ENCODE measurements around the gene SLC29A4.
"Not testable (repeated sequence)": the region's sequence is repeated elsewhere in the genome, so short reads cannot be mapped to it uniquely, and the experiment has no call there.

SLC29A4 gene

DNA sequence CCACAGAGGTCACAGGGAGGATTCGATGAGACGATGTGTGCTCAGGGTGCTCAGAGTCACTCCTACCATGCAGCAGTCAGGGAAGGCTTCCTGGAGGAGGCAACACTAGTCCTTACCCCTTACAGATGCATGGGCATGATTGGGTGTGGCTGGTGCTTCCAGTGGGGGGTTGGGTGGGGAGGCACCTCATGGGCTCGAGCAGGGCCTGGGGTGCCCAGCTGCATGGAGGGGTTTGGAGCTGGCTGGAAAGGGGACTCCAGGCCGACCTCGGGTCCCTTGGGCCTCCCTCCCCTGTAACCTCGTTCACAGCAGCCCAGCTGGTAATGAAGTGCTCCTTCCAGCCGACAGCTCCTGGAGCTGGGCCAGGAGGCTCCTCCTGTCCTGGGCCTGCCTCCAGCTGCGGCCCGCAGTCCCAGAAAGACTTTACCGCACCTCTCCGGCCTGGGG, 7.7 kb upstream of the SLC29A4 start:
- not testable (repeated sequence) for DNase-seq (ENCODE audit: low read depth)

DNA sequence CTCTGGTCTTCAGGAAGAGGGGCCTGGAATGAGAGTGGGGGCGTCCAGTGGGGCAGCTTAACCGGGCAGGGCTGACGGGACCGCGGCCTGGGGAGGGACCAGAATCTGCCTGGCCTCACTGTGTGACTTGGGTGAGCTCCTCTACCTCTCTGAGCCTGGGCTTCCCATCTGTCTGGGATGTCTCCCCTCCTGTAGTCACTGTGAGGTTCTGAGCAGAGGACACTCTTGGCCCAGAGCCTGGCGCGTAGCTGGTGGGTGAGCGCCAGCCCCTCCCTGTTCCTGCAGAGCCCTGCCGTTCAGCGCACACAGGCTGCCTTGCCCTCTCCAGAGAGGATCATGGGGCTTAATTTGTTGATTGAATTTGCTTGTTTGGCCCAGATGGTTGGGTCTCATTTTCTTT, 7.2 kb upstream of the SLC29A4 start:
- not testable (repeated sequence) for DNase-seq (ENCODE audit: low read depth)

DNA sequence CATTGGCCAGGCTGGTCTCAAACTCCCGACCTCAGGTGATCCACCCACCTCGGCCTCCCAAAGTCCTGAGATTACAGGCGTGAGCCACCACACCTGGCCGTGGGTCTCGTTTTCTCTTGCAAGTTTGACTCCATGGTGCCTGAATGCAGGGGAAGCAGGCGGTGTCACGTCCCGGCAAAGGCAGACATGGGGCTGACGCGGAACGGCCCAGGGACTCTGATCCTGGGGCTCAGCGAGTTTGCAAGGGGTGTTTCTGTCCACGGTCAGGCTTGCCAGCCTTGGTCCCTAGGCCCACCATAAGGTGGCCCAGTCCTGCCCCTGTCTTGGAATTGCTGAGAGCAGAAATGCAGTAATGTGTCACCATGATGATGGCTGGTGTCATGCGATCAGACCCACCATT, 6.6 kb upstream of the SLC29A4 start:
- DNase-seq (ENCODE audit: low read depth), result not testable (repeated sequence)

DNA sequence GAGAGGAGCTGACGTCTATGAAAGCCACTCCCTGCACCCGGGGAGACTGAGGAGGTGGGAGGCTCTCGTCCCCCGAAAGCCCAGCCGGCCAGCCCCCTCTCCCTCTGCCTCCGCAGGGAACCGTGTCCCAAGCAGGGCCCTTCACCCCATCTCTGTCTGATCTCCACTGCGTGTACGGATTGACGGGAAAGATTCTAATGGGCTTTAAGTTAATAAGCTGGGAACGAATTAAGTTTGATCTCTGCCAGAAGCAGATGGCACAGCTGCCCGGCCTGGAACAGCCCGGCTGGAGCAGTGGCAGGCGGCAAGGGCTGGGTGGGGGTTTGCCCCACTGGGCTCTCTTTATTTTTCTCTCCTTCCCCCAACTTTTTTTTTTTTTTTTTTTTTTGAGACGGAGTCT, 6.1 kb upstream of the SLC29A4 start:
- no peak for DNase-seq (ENCODE audit: low read depth)

DNA sequence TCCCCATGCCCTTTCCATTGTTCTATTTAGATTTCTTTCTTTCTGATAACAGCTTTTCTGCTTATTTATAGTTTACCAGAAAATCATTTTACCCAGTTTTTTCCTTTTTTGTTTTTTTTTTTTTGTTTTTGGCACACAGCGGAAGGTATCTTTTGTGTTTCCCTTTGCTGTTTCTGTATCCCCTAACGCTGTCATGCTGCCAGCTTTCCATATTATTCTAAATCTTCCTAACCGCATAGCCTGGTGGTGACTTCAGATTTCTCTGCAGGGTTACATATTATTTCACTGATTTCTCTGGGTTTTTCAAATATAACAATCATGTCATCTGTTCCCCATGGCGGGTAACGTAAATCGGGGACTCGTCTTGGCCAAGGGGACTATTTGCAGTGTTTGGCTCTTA, 4.0 kb upstream of the SLC29A4 start:
- DNase-seq (ENCODE audit: low read depth), result no peak

DNA sequence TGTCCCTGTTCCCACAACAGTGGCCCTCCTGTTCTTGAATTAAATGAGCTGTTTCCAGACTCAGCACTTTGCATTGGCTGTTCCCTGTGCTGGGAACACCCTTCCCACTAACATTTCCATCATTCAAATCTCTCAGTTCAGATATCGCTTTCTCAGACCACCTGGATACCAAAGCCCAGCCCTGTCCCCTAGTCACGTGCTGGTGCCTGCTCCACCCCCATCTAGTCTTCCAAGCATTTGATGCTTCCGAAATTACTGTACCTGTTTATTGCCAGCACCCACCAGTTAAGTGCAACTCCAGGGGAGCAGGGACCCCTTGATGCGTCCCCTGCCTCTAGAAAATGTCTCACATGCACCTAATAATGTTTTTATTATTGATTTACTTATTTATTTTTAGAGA, 3.0 kb upstream of the SLC29A4 start:
- DNase-seq (ENCODE audit: low read depth), result no peak

DNA sequence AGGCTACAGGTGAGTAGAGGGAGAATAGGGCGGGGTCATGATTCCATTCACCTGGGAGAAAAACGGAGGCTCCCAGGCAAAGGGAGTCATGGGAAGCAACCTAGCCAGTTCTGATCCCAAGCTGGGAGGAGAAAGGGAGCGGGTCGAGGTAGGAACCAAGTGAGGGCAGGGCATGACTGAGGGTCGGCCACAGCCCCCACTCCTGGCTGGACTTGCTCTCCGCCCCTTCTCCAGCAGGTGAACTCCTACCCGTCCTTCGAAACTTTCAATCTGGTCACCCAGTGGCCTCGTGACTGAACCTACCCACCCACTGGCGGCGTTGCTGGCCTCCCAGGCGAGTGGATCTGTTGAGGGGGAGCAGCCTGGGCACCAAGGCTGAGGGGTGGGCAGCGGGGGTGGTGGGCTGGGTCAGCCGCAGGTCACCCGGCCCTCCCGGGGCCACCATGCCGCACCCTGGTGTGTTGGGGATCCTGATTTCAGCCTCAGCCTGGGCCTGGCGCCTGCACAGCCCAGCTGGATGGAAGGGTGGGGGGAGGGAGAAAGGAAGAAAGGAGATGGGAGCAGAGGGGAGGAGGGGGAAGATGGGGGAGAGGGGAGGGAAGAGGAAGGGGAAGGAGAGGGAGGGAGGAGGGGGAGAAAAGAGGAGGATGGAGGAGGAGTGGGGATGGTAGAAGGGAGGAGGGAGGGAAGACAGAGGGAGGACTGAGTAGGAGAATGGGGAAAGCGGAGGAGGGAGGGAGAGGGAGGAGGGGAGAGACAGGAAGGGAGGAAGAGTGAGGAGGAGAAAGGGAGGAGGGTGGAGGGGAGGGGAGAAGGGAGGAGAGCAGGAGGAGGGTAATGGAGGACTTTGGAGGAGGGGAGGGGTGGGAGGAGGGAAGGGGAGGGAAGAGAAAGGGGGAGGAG, 894 bp upstream of the SLC29A4 start:
- not testable (repeated sequence) for DNase-seq (ENCODE audit: low read depth)

DNA sequence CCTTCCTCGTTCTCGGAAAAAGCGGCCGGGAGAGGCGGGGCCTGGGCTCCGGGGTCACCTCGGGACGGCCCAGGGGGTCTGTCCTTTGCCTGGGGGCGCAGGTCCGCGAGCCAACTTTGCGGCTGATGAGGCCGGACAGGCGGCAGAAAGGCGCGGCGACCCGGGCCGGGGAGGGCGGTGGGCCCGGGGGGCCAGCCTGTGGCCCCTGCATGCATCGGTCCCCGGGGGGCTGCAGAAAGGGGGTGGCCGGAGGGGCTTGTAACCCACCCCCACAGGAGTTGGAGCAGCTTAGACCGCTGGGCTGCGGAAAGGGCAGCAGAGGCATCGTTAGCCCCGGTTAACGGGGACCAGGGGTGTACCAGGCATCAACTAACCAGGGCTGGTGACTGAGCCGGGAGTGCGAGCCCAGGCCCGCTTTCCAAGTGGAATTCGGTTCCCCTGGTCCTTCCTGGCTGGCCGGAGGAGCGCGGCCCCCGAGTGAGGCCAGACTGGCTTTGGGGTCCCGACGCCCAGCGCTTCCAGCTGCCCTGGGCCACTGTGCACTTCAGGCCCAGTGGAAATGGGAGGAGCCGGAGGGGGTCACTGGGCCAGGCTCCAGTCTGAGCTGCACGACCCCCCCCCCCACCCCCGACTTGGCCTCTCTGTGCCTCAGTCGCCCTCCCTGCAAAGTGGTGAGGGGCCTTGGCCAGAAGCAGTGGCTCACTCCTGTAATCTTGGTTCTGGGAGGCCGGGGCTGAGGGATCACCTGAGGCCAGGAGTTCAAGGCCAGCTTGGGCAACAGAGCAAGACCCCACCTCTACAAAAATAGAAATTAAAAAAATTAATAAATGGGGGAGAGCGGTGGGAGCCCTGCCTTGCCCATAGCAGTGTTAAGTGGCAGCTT, 919 bp downstream of the SLC29A4 start:
- no peak for DNase-seq (ENCODE audit: low read depth)

DNA sequence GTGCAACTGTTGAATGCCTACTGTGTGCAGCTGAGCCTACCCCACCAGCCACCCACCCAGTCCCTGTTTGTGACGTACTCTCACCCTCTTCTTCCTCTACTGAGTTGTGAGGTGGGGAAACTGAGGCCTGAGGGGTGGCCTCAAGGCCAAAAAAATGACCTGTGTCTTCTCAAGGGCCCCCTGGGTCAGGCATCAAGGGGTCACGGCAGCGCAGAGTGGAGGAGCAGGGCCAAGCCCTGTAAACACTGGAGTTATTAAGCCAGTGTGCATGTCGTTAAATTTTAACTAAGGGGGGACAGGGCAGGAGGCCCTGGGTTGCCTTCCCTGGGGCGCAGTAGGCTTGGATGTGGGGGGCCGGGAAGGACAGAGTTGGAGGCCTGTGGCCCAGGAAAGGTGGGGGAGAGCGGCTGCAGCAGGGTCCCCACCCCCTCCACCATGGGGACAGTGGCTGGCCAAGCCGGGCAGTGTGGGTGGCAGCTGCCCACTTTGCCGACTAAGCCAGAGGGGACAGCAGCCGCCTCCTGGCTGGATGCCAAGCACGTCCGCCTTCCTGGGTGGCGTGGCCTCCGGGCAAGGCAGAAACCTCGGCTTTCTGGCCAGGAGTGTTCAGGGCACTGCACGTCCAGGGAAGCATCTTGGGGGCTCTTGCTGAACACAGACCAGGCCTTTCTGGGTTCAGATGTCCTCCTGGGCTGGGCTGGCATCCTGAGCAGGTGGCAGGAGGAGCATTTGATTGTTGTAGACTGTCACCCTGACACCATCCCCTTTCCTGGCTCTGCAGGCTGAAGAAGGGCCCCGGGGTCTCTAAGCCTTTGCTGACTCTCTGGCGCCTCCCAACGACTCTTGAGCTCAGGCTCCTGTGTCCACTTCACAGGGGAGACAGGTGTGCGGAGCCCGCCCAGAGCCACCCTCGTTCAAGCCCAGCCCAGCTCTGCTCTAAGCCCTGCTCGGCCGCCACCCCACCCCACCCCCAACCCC, 1.9 kb downstream of the SLC29A4 start:
- no peak for DNase-seq (ENCODE audit: low read depth)

DNA sequence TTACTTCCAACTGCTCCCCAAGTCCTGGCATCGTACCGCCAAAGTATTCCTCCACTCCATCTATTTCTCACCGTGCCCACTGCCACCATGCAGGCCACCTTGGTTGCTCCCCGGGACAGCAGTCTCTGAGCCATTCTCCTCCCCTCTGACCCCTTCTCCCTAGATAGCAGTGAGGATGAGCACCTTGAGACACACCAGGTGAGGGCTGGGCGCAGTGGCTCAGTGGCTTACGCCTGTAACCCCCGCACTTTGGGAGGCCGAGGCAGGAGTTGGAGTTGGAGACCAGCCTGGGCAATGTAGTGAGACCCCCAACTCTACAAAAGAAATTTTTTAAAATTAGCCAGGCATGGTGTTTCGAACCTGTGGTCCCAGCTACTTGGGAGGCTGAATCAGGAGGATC, 4.2 kb downstream of the SLC29A4 start:
- DNase-seq (ENCODE audit: low read depth), result no peak

DNA sequence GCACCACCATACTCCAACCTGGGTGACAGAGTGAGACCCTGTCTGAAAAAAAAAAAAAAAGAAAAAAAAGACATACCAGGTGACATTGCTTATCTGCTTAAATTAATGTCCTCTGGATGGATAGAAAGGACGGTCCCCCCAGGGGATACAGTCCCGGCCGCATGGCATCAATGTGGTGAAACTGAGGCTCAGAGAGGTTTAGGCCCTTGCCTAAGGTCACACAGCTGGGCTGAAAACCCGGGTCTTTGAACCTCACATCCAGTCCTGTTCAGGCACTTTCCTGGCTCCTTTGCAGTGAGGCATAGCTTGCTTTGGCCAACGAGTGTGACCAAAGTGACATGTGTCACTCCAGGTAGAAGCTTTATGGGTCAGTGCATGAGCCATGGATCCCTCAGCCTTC, 4.6 kb downstream of the SLC29A4 start:
- DNase-seq (ENCODE audit: low read depth), result not testable (repeated sequence)

DNA sequence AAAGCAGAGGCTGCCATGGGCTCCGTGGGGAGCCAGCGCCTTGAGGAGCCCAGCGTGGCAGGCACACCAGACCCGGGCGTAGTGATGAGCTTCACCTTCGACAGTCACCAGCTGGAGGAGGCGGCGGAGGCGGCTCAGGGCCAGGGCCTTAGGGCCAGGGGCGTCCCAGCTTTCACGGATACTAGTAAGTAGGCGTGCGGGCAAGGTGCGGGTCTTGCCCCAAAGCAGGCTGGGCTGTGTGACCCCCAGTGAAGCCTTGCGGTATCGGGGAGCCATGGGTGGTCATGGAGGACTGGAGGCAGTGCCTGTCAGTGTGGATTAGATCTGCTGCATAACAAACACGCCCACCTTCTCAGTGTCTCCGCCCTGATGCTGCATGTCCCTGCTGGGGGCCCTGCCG, 5.1 kb downstream of the SLC29A4 start:
- no peak for DNase-seq (ENCODE audit: low read depth)

DNA sequence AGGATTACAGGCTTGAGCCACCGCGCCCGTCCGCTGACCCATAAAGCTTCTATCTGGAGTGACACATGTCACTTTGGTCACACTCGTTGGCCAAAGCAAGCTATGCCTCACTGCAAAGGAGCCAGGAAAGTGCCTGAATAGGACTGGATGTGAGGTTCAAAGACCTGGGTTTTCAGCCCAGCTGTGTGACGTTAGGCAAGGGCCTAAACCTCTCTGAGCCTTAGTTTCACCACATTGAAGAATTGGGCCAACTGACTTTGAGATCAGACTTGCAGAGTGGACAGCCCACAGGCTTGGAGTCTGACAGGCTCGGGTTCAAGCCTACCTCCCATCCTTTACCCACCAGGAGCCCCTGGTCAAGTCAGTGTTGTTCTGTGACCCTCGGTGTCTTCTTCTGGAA, 5.8 kb downstream of the SLC29A4 start:
- DNase-seq (ENCODE audit: low read depth), result not testable (repeated sequence)

DNA sequence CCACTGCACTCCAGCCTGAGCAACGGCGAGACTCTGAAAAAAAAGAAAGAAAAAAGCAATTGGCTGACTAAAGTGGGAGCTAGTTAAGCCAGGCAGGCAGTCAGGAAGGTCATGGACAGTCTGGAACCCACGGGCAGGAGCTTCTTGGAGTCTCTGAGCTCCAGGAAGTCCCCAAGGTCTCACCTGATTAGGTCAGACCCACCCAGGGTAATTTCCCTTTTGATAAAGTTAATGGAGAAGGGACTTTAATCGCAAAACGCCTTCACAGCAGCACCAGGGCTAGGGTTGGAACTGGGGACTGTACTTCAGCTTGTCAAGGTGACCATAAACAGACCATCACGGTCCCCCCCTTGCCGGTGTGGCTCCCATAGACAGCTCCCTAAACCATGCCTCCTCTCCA, 6.6 kb downstream of the SLC29A4 start:
- DNase-seq (ENCODE audit: low read depth), result no peak

DNA sequence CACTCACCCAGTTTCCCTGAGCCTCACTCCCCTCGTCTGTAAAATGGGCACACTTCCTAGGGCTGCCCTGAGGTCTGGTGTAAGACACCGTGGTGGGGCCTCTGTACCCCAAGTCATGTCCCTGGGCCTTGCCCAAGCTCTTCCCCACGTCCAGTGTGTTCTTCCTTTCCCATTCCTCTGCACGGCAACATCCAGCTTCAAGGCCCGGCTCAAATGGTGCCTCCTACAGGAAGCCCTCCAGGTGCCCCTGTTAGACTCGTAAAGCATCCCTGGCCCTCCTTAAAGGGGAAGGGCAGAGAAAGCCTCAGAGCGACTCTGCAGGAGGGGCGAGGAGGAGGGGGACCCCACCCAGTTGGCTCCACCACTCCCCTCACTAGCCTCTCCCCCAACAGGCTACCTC, 8.6 kb downstream of the SLC29A4 start:
- DNase-seq (ENCODE audit: low read depth), result no peak

DNA sequence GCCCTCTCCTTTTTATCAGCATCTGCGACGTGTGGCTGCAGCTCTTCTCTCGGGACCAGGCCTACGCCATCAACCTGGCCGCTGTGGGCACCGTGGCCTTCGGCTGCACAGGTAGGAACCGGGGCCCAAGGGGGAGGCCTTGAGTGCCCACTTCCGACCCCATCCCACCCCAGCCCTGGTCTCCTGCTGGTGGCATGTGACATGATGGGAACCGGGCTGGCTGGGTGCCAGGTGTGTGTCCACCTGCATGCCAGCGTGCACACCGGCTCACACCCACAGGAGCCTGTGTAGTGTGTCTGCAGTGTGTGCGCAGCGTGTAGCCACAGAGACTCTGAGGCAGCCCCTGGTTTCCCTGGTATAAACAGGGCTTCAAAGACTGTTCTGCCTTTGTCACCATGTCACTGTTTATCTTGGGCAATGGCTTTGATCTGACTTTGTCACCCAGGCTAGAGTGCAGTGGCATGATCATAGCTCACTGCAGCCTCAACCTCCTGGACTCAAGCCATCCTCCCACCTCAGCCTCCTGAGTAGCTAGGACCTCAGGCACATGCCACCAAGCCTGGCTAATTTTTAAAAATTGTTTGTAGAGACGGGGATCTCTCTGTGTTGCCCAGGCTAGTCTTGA, 9.1 kb downstream of the SLC29A4 start:
- DNase-seq (ENCODE audit: low read depth), result not testable (repeated sequence)

DNA sequence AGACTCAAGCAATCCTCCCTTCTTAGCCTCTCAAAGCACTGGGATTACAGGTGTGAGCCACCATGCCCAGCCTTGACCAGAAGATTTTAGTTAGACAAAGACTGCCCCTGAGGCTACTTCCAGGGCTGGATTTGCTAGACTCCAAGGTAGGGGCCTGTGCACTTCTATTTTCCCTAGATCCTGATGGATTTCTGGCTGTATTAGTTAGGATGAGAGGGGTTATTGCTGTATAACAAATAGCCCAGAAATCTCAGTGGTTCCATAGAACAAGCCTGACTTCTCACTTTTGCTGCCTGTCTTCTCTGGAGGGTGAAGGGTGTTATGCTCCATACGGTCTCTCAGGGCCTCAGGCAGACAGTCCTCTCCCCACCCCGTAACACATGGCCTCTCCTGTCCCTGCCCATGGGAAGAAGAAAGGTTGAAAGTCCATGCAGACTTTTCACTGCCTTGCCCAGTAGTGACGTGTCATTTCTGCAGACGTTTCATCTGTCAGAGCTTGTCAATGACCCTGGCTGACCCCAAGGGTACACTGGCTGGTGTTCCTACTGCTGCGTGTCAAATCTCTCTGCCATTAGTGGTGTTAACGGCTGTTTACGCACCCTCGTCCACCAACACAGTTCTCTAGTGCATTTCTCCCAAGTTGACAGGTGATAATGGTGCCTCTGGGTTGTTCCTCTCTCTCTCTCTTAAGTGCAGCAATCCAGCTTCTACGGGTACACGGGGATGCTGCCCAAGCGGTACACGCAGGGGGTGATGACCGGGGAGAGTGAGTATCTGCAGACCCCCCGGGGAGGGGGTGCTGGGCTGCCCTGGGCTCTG, 11.6 kb downstream of the SLC29A4 start:
- no peak for DNase-seq (ENCODE audit: low read depth)

DNA sequence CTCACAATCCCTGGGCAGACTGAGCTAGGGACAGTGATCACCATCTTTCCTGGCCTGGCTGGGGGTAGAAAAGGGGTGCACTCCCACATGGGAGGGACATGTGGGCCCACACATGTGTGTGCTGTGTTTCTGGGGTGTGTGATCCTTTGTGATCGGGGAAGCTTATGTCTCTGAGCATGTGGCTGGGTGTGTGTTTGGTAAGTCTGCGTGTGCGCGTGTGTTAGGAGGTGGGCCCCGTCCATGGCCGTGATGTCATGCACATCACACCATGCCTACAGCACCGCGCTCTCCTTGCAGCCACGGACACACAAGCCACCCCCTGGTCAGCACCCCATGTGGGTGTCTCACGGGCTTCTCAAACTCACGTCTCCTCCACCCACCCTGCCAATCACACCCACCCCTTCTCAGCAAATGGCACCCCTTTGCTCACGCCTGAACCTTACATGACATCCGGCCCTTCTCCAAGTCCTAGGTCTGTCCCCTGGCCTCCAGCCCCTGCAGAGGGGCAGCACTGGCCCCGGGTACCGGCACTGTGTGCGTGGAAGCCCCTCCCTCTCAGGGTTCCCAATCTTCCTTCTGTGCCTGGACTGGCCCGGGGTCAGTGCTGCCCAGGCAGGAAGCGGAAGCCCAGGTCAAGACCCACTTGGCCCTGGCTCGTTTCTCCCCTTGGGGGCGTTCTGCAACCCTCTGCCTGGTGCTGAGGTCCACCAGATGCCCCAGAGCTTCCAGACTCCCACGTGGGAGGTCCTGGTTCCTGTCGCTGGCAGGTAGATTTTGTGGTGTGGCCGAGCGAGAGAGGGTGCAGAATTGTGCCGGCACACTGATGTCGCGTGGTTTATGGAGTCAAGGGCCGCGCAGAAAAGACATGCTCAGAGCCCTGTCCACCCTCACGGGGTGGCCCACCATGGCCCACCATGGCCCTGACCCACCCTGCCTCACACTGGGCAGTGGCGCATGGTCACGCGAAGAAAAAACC, 12.6 kb downstream of the SLC29A4 start:
- no peak for DNase-seq (ENCODE audit: low read depth)

DNA sequence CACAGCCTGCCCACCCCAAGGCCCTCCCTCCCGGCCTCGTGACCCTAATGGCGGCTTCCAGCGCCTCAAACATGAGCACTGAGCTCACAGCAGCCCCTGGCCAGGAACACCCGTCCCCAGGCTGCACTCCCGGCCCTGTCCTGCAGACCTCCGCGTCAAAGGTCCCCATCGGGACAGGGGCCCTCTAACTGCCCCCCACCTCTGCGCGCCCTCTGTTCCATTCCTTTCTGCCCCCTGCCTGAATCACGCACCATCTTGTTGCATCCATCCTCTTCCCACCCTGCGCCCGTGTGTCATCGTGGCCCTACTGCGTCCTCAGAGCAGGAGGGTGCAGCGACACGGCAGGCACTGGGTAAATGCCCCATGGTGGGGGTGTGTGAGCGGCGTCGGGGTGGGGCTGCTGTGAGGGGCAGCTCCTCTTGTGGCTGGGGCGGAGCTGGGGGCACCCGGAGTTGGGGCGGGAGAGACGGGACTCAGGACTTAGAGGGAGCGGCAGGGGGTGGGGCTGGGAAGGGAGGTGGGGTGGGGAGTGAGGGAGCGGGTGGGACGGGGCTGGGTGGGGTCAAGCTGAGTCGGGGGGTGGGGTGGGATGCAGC, 13.4 kb downstream of the SLC29A4 start:
- no peak for DNase-seq (ENCODE audit: low read depth)
